ENCODE measurements around the gene SPTBN1.
A peak's percentile ranks its signal among the peaks of the same experiment; 100 is the strongest.

SPTBN1 gene

GRCh38 chr2:54650612-54651011, 194.5 kb downstream of the SPTBN1 start:
- no peak overlapping the region for H3K4me3 ChIP-seq (ENCODE audit: low read depth, low read length)
- no peak for DNase-seq (ENCODE audit: low read depth)
- TF ChIP-seq CTCF (IDR thresholded peaks at IDR 0.05; ENCODE audit: insufficient read depth, low read depth, low read length, missing control alignments): no peak

- H3K4me3 ChIP-seq (ENCODE audit: low read depth, low read length): no peak overlapping the region
- DNase-seq (ENCODE audit: low read depth): no peak
- no peak for TF ChIP-seq CTCF (IDR thresholded peaks at IDR 0.05; ENCODE audit: insufficient read depth, low read depth, low read length, missing control alignments)
Observed at GRCh38 chr2:54651291-54651690, 195.2 kb downstream of the SPTBN1 start.

- peak; percentile 45 for DNase-seq (ENCODE audit: low read depth)
- TF ChIP-seq CTCF (IDR thresholded peaks at IDR 0.05; ENCODE audit: insufficient read depth, low read depth, low read length, missing control alignments): no peak
- H3K4me3 ChIP-seq (ENCODE audit: low read depth, low read length): no peak overlapping the region
Observed at GRCh38 chr2:54652540-54652939, 196.4 kb downstream of the SPTBN1 start.

- H3K4me3 ChIP-seq (ENCODE audit: low read depth, low read length): no peak overlapping the region
- DNase-seq (ENCODE audit: low read depth): no peak
- TF ChIP-seq CTCF (IDR thresholded peaks at IDR 0.05; ENCODE audit: insufficient read depth, low read depth, low read length, missing control alignments): no peak
Observed at GRCh38 chr2:54653572-54654204, 197.6 kb downstream of the SPTBN1 start.

GRCh38 chr2:54655046-54655809, 199.1 kb downstream of the SPTBN1 start:
- peak; percentile 21 for DNase-seq (ENCODE audit: low read depth)
- TF ChIP-seq CTCF (IDR thresholded peaks at IDR 0.05; ENCODE audit: insufficient read depth, low read depth, low read length, missing control alignments): no peak
- no peak overlapping the region for H3K4me3 ChIP-seq (ENCODE audit: low read depth, low read length)

GRCh38 chr2:54656863-54657262, 200.7 kb downstream of the SPTBN1 start:
- H3K4me3 ChIP-seq (ENCODE audit: low read depth, low read length): no peak overlapping the region
- no peak for DNase-seq (ENCODE audit: low read depth)
- no peak for TF ChIP-seq CTCF (IDR thresholded peaks at IDR 0.05; ENCODE audit: insufficient read depth, low read depth, low read length, missing control alignments)
